Measurements from ENCODE around the gene ENTPD8.

ENTPD8 gene, protein sequence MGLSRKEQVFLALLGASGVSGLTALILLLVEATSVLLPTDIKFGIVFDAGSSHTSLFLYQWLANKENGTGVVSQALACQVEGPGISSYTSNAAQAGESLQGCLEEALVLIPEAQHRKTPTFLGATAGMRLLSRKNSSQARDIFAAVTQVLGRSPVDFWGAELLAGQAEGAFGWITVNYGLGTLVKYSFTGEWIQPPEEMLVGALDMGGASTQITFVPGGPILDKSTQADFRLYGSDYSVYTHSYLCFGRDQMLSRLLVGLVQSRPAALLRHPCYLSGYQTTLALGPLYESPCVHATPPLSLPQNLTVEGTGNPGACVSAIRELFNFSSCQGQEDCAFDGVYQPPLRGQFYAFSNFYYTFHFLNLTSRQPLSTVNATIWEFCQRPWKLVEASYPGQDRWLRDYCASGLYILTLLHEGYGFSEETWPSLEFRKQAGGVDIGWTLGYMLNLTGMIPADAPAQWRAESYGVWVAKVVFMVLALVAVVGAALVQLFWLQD

DNA sequence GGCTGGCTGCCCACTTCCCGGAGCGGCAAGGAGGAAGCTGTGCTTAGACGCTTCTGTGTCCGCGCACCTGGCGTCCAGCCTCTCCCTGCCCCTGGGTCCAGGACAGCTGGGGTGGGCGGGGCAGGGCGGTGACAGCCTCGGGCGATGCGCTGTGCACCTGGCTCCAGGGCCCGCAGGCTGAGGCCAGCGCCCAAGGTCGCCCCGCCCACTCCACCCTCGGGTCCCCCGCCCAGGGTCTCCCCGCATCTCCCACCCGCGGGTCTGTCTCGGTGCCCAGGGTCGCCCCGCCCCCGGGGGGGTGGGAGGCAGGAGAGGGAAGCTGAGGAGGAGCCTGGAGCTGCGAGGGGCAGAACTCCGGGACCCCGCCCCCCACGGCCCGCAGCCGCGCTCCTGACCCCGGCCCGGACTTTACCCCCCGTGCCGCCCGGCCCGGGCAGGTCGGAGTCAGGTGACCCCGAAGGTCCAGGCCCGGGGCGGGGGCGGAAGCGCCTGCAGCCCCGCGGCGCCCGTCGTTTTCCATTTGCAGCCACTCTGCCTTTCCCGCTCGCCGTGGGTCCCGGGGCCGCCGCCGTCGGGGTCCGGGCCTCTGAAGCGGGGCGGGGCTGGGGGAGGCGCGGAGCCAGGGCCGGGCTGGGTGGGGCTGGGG, at the start of gene ENTPD8:
ENTPD8 (minus strand) TSS at position 69 of the 646 bp plus-strand sequence. CDS start 3,072 bp downstream, outside the sequence.
- DNase-seq (ENCODE audit: low read depth in 2 of 2, low spot score in 1 of 2), result no peak

DNA sequence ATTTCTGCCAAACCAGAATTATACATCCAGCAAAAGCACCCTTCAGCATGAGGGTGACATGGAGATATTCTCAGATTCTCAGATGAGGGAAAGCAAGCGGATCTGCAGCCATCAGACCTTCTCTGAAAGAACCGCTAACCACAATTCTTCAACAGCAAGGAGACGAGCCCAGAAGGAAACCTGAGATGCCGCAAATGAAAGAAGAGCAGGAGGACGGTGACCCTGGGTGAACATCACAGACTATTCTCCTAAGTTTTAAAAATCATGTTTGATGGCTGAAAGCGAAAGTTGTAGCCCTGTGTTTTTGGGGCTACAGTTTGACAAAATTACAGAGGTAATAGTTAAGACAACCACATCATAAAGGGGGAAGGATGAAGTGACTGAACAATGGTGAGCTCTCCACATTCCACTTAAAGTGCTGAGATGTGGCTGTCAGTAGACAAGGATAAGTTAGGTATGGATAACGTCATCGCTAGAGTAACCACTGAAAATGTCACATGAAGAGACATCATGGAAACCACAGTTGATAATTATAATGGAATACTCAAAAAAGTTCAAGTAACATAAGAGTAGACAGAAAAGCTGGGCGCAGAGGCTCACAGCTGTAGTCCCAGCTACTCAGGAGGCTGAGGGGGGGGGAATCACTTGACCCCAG, 49.5 kb upstream of the ENTPD8 start:
- no peak for DNase-seq (ENCODE audit: low read depth in 2 of 2, low spot score in 1 of 2)

DNA sequence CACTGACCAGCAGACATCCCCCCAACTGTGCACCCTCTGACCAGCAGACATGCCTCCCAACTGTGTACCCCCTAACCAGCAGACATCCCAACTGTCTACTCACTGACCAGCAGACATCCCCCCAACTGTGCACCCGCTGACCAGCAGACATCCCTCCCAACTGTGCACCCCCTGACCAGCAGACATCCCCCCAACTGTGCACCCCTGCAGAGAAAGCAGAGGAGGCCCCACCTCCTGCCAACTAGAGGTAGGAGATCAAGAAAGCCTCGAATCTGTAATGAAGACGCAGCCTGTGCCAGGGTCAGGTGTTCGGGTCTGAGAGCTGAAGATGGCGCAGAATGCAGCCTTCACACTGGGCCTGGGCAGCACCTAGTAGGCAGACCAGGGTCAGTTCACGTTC, 47.7 kb upstream of the ENTPD8 start:
- DNase-seq (ENCODE audit: low read depth in 2 of 2, low spot score in 1 of 2), result no peak

DNA sequence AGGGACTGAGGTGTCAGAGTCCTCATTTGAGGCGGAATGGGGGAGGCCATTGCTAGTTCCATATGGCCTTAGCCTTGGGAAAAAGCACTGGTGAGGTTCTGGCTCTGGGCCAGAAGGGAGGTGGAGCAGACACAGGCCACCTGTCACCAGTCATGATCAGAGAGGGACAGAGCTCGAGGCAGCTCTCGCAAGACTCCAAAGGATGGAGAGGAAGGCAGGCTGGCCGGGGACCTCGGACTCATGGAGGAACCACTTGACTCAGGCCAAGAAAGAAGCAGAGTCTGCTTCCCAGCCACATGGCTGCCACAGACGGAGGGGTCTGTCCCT, 47.1 kb upstream of the ENTPD8 start:
- DNase-seq (ENCODE audit: low read depth in 2 of 2, low spot score in 1 of 2), result no peak

DNA sequence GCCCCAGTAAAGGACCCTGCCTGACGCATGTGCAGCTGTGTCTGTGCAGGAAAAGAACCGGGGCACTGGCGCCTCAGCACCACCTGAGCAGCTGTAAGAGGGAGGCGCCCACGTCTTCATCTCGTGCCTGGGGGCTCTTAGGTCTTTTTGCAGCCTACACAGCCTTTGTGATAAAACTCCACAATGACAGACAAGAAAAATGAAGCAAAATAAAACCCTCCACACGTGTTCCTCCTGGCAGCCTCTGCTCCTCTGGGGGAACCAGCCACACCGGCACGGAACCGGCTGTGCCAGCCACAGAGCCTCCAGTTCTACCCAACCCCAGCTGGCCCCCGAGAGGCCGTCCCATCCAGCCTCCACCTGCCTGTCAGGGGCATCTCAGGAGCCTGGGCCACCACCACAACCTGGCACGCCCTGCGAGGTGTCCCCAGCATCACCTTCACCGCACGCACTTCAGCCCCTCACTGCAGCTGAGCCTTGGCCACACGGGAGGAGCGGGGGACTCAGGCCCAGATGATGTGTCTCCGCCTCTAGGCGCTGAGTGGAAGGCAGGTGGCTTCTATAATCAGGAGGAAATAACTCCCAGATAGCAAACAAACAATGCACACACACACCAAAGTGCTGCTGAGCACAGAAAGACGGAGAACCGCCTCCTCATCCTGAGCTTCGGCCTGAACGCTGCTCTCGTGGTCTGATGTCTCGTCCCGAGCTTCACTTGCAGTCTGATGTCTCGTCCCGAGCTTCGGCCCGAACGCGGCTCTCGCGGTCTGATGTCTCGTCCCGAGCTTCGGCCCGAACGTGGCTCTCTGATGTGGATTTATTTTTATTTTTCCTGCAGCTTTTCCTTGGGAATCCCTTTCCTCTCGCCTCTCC, 46.5 kb upstream of the ENTPD8 start:
- no peak for DNase-seq (ENCODE audit: low read depth in 2 of 2, low spot score in 1 of 2)

DNA sequence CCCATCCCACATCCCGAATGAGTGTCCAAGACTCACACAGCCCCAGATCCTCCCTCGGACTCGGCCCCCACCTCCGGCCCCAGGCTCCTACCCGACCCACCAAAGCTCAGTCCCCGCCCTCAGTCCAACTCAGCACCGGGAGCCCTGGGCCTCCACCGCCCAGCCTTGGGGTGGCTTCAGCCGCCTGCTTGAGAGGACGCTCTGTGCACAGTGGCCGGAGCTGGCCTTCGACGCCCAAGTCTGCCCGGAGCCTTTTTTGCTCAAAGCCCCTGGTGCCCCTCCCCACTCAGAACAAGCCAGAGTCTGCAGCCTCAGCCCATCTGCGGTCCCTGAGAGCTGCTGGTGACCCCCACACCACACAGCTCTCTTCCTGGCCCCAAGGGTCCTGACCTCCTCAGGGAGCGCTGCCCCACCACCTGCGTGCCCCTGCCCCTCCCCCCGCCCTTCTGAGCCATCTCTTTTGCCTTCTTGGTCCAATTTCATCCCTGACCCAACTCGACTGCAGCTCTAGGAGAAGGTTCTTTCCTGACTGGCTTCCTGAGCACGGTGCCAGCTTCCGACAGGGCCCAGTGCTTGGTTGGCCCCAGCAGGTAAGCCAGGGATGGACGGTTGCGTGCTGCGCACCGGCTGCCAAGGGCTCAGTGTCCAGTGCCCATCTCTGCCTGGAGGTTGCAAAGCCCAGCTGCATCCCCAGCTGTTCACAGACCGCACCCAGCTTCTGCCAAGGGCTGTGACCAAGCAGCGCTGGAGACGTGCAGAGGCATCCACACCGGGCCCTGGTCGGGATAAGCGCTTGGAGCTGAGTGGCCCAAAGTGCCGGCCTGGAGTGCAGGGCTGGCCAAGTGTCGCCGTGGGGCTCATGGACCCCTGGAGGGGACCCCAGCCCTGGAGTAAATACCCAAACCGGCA, 45.6 kb upstream of the ENTPD8 start:
- DNase-seq (ENCODE audit: low read depth in 2 of 2, low spot score in 1 of 2), result no peak

DNA sequence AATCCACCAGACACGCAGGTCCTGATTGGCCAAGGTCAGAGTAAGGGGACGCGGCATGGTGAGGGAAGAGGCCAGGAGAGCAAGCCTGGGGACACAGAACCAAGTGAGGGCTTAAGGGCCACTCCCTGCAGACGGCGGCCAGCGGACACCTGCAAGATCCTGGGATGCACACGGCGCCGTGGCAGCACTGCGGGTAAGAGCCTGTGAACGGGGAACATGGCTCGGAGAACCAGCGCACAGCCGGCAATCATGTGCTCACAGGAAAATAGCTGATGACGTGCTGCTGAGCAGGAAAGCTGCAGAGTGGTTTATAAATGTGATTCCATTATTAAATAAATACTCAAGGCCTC, 45.0 kb upstream of the ENTPD8 start:
- DNase-seq (ENCODE audit: low read depth in 2 of 2, low spot score in 1 of 2), result no peak

DNA sequence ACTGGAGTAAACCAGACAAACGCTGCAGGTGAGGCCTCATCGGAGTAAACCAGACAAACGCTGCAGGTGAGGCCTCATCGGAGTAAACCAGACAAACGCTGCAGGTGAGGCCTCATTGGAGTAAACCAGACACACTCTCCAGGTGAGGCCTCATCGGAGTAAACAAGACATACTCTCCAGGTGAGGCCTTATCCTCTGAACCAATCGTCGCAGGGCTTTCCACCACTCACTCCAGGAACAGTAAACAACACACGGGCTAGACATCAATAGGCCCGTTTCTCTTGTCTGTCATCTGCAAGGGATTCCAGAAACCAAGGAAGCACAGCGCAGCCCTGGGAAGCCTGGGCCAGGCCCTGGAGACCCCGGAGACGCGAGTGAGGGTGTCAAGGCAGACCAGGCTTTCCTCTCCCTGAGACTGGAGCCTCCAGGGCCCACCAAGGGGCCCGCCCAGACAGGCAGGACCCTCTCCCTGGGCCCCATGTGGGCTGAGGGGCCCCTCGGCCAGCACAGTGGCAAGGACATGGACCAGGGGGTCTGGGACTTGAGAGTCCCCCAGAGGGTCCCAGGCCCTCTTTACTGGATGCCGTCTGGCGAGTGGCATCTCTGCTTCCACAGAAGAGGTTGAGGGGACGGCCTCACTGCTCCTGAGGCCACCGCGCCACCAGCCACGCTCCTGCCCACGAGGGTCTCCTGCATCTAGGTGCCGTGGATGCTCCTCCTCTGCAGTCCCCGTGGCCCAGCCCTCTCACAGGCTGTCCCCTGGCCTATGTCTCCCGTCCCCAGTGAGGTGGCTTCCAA, 44.4 kb upstream of the ENTPD8 start:
- no peak for DNase-seq (ENCODE audit: low read depth in 2 of 2, low spot score in 1 of 2)

DNA sequence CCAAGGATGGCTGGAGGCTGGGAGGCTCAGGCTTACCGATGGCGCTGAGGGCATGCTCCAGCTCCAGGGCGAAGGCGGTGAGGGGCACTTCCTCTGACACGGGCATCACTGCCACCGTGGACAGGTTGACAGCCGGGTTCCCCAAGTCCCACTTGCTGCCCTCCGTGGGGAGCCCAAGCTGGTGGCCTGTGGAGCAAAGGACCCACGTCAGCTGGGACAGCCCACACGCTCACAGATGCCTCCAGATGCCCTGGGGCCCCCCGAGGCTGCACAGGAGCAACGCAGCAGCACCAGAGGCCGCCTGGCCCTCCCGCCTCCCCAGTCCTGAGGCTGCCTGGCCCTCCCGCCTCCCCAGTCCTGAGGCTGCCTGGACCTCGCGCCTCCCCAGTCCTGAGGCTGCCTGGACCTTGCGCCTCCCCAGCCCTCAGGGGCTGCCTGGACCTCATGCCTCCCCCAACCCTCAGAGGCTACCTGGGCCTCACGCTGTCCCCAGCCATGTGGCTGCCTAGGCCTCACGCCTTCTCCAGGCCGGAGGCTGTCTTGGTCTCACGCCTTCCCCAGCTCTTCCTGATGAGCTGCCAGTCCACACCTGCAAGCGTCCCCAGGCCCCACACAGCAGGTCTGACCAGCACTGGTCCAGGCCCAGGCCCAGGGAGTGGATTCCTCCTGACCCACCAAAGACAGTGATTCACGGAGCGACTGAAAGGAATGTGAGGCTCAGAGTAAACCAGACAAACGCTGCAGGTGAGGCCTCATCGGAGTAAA, 43.6 kb upstream of the ENTPD8 start:
- no peak for DNase-seq (ENCODE audit: low read depth in 2 of 2, low spot score in 1 of 2)

DNA sequence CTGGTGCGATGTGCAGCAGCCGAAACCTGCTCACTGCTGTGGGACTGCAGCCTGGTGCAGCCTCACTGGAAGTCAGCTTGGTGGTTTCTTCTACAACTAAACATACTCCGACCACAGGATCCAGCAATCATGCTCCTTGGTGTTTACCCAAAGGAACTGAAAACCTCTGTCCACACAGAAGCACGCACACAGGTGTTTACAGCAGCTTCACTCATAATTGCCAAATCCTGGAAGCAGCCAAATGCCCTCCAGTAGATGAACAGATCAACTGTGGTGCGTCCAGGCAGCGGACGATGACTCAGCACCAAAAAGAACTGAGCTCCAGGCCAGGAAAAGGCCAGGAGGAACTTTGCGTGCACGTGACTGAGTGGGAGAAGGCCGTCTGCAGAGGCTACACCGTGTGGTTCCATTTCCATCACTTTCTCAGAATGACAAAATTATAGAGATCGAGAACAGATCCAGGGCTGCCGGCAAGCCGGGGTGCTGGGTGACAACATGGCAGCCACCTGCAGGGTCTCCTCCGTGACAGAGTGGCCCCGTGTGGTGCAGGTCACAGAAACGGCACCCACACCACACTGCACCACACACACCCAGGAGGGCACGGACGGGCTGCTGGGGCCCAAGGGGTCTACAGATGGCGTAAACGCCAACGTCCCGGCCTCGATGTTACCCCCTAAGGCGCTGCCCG, 41.1 kb upstream of the ENTPD8 start:
- DNase-seq (ENCODE audit: low read depth in 2 of 2, low spot score in 1 of 2), result no peak

DNA sequence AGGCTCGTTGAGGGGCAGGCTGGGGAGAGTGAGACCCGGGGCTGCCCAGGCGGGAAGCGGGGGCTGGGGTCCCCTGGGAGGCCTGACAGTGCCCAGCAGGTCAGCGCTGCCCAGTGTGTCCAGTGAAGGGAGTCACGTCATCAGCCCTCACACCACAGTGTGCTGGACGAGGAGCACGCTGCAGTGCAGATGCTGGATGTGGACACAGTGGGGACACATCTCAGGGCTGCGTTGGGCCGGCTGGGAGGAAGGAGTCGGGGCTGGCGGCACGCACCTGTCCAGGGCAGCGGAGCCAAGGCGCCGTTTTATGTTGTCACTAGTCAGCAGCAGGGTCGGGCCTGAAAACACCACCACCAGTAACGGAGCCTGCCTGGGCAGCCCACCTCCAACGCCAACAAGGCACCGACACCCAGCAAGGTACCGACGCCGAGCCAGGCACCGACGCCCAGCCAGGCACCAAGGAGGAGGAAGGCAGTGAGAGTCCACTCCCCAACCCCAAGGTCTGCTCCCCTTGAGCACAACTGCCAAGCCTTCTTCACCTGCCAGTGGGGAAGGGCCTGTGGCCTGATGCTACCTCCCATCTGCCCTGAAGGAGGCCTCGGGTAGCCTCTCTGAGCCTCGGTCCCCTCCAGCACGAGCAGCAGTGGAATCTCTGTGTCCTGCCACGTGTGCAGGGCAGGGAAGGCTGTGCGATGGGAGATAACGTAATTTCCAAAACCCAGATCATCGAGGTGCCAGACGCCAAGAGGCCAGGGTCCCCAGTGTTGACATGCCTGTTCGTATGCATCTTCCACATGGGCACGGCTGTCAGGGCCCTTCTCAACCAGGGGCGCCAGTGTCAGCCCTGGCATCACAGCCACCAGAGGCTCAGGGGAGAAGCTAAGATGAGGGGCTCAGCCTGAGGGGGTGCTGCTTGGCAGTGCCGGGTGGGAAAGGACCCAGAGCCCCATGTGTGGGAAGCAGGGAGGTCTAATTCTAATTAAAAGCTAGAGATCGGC, 39.8 kb upstream of the ENTPD8 start:
- no peak for DNase-seq (ENCODE audit: low read depth in 2 of 2, low spot score in 1 of 2)

DNA sequence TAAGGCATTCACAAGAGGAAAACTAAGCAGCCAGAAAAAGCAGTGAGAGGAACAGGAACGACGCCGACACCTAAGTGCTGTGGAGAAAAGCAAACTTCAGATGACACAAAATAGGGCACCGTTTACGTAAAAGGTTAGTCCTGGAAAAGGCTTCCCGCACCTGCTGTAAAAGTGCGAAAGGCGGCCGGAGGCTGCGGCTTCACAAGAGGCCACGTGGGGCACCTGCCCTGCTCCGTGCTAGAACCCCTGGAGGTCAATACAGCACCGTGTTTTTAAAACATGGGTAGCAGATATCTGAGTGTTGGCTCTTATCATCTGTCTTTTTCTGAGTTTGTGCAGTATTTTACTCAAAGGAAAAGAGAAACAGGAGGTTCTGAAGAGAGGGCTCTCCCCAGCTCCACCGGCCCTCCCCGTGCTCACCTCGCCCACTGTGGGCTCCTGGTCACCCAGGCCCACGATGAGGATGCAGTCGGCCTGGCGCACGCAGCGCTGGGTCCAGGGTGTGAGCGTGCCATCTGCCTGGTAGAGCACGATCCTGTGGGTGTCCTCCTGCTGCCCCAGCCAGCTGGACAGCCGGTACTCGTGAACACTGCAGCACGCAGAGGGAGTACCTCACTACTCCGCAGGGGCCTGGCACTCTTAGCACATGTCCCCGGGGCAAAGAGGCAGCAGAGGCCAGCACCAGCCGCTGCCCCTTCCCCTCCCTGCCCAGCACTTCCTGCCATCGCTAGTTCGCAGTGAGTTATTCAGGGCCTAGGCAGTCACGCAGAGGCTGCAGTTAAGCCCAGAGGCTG, 38.9 kb upstream of the ENTPD8 start:
- DNase-seq (ENCODE audit: low read depth in 2 of 2, low spot score in 1 of 2), result no peak

DNA sequence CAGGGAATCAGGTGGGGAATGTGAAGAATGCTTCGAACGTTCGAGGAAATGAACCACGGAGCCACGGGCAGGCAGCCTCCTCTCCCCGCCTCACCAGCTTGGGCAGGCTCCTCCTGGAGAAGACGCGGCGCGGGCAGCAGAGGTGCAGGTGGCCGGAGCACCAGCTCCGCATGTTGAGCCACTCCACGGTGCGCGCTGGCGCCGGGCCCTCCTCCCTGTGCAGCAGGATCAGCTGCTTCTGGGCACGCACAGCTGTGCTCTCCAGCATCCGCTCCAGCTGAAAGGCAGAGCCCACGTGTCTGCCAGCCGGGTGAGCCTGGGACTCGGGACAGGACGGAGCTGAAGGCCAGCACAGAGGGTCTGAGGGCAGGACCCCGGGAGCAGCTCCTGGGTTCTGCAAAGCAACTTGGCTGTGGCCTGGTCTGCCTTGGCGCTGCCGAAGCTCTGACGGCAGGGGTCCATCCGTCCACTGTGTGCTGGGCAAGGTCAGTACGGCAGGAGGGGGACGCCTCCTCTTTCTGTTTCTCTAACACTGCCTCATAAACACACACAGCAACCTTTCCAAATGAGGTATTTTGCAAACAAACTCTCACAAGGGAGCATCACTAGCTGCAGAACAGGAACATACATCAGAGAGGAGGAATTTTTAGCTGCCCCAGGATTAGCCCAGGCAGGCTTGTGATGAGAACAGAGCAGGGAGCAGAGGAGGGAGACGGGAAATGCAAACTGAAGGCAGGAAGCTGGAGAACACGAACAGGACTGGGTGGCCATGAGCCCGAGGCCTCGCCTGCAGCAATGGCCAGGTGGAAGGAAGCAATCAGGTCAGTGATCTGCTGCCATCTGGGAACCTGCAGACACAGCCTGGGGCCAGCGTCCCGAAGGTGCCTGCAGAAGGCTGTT, 38.1 kb upstream of the ENTPD8 start:
- no peak for DNase-seq (ENCODE audit: low read depth in 2 of 2, low spot score in 1 of 2)

DNA sequence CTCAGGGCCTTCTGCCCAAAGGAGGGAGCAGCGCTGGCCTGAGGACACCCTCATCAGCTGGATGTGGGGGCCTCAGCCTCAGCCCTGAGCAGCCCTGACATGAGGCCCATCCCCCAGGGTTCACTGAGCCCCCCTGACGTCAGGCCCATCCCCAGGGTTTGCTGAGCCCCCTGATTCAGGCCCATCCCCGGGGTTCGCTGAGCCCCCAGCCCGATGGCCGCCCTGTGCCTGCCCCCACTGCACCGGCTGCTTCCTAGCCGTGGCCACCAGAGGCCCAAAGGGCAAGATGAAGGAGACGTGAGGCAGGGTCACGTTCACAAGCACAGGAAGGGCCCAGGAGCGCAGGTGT, 37.4 kb upstream of the ENTPD8 start:
- no peak for DNase-seq (ENCODE audit: low read depth in 2 of 2, low spot score in 1 of 2)

All from stimulated activated CD8-positive, alpha-beta memory T cell treated with anti-CD3 and anti-CD28 coated beads, Interleukin-4, amount 100 ng/mL, for 1 hour (primary cell).